NCI-H146 treated with DMSO at 0.1 percent for 48 hours (cell line): ENCODE measurements around the gene FKBP4.

Experiments
- DNase-seq: peaks from one replicate; lab custom pipeline; 2025; ENCODE audit not compliant: unreplicated experiment; lab: John Stamatoyannopoulos, UW

Gene FKBP4

GRCh38 chr12:2844786-2845185 lies 50.0 kb downstream of the FKBP4 start:
- no peak for DNase-seq

DNA sequence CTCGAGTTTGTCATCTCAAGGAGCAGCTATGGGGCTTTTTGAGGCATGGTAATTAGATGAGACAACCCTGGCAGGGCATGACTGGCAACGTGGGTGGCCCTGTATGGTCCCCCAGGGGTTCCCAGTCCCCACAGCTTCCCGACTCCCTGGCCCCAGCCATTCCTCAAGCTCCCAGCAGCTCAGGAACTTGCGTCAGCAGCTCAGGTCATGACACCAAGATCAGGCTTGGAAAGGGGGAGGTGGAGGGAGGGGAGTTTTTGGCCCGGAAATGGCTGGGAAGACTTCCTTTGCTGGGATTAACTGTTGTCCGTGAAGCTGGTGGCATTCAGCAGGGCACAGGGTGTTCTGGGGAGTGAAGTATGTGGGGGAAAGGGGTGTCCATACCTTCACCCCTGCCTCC lies 50.5 kb downstream of the FKBP4 start:
- no peak for DNase-seq

- DNase-seq, result no peak
Observed at GRCh38 chr12:2851931-2852330, 57.2 kb downstream of the FKBP4 start.

DNA sequence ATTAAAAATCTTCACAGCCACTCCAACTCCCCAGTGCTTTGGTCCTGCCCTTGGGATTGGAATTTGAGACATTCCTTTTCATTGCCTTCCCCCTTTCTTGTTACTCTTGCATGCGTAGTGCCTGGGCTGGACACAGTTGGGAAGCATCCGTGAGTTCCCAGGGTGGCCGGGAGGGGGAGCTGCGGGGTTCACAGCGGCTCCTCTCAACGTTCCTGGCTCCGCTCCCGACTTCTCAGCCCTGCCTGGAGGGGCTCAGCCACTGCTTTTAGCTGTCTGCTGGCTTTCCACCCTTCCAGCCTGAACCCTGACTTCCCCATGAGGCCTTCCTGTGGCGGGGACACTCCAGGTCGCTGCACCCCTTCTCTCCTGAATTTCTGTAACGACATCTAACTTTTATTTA lies 58.9 kb downstream of the FKBP4 start:
- peak; percentile 30 for DNase-seq
